ENCODE results near the gene HMCN1.

GRCh38 chr1:185917646-185918045 lies 183.5 kb downstream of the HMCN1 start:
- TF ChIP-seq EZH2 (IDR thresholded peaks at IDR 0.05; ENCODE audit: borderline replicate concordance, insufficient read depth, low read length, poor library complexity, severe bottlenecking) (no peak), CTCF (IDR thresholded peaks at IDR 0.05; ENCODE audit: poor library complexity, severe bottlenecking) (no peak), RAD21 (conservative IDR thresholded peaks at IDR 0.05) (no peak), EP300 (conservative IDR thresholded peaks at IDR 0.05; ENCODE audit: poor library complexity, severe bottlenecking) (no peak), TAF1 (IDR thresholded peaks at IDR 0.05; ENCODE audit: low read depth) (no peak), REST (IDR thresholded peaks at IDR 0.05; ENCODE audit: borderline replicate concordance) (no peak), POLR2AphosphoS5 (IDR thresholded peaks at IDR 0.05) (no peak), MXI1 (conservative IDR thresholded peaks at IDR 0.05; ENCODE audit: poor library complexity, severe bottlenecking) (no peak), SMC3 (conservative IDR thresholded peaks at IDR 0.05; ENCODE audit: poor library complexity) (no peak)
